HG03039 (cell line): Measurements from ENCODE around the gene SECTM1.

Source experiments
- ATAC-seq: cut with Tn5 transposase; IDR thresholded peaks from one replicate; pipeline ENCODE4 v1.9.1; 2021; ENCODE audit warnings: mild to moderate bottlenecking, moderate library complexity; ENCODE audit not compliant: unreplicated experiment

SECTM1 gene

GRCh38 chr17:82283208-82283749 lies 50.3 kb downstream of the SECTM1 start:
- ATAC-seq, result no peak

DNA sequence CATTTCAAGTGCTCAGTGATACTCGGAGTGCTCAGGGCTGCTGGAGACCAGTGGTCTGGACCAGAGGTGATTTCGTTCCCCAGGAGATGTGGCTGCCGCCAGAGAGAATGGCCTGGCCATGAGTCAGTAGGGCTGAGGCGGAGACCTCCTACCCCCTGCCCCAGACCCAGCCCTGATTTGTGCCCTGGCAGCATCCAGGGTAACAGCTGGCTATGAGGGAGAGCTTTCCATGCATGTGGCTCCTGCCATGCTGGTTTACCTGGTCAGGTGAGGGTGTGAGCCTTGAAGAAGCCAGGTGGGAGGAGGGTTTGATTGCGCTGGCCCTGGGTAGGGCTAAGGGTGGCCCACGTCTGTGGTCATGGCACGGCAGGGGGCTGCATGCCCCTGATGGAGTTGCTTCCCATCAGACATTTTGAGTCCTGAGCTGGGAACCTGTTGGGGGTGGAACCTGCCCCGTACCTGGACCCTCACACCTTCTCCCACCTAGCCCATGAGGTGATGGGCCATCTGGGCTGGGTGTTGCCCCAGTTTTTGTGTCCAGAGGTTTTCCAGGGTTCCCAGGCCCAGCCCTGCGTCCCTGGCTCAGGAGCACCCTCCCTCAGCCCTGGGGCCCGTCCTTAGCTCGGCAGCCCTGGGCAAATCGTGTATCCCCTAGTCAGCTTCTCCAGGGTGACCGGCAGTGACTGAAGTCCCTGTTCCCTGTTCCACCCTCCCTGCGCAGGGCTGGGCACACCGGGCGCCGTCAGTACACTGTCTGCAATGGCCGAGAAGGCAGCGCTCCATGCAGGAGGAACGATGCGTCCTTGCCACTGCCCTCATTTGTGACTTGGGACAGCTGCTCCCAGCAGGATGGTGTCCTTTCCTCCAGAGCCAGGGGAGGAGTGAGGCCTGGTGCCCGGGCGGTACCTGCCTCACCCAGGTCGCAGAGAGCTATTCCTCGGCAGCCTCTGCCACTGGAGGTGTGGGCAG lies 51.0 kb downstream of the SECTM1 start:
- no peak for ATAC-seq

DNA sequence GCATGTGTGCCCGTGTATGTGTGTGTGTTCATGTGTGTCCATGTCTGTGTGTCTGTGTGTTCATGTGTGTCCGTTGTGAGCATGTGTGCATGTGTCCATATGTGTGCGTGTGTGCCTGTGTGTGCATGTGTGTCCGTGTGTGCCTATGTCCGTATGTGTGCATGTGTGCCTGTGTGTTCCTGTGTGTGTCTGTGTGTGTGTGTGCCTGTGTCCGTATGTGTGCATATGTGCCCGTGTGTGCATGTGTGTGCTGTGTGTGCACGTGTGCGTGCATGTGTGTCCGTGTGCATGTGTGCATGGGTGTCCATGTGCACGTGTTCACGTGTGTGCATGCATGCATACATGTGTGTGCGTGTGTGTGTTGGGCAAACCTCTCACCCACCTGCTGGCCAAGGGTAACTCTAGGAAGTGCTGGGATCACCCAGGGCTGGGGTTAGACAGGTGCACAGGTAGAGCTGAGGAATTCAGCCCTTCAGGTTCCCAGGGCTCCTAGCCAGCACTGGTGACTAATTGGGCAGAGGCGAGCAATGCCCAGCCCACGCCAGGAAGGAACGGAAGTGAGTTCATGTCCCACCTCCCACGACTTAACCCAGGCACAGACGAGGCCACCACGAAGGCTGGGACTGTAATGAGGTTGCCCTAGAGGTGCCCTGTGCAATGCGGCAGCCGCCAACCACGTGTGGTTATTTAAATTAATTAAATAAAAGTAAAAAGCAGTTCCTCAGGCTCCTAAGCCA lies 51.9 kb downstream of the SECTM1 start:
- ATAC-seq, result no peak

- no peak for ATAC-seq
Measured at GRCh38 chr17:82281076-82281475, 52.5 kb downstream of the SECTM1 start.

- no peak for ATAC-seq
Measured at GRCh38 chr17:82280537-82280936, 53.0 kb downstream of the SECTM1 start.

DNA sequence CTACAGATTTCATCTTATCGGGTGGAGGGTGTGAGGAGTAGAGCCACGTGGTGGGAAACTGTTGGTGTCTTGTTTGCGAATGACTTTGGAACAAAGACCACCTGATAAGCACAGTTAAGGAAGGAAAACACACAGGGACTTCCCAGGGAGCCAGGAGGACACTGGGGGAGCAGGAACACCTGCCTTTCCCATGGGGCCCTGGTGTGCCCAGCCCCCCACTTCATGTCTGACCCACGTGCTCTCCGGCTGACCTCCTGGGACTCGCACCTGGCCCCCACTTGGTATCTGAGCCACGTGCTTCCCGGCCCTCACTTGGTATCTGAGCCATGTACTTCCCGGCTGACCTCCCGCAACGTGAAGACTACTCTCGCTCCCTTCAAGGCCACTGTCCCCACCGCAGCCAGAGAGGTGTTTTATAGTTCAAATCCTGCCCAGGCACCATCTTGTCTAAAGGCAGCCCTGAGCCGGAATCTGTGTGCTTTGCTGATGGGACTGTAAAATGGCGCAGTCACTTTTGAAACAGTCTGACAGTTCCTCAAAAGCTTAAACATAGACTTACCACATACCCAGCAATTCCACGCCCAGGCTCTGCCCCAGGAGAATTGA lies 54.7 kb downstream of the SECTM1 start:
- ATAC-seq, result no peak

DNA sequence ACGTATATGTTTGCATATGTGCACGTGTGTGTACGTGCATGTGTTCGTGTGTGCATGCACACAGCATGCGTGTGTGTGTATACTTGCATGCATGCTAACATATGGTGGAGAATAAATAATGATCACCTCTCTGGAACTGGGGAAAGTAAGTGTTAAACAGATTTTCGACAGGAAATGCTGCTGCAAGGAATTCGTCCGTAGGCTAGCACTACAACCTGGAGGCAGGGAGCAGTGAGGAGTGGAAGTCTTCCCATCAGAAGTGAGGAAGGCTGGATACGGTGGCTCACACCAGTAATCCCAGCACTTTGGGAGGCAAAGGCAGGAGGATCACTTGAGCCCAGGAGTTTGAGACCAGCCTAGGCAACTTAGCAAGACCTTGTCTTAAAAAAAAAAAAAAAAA lies 55.3 kb downstream of the SECTM1 start:
- no peak for ATAC-seq

GRCh38 chr17:82277851-82278250 lies 55.7 kb downstream of the SECTM1 start:
- no peak for ATAC-seq

- ATAC-seq, result no peak
Measured at GRCh38 chr17:82276938-82277337, 56.6 kb downstream of the SECTM1 start.

GRCh38 chr17:82275326-82275725 lies 58.2 kb downstream of the SECTM1 start:
- ATAC-seq, result no peak

DNA sequence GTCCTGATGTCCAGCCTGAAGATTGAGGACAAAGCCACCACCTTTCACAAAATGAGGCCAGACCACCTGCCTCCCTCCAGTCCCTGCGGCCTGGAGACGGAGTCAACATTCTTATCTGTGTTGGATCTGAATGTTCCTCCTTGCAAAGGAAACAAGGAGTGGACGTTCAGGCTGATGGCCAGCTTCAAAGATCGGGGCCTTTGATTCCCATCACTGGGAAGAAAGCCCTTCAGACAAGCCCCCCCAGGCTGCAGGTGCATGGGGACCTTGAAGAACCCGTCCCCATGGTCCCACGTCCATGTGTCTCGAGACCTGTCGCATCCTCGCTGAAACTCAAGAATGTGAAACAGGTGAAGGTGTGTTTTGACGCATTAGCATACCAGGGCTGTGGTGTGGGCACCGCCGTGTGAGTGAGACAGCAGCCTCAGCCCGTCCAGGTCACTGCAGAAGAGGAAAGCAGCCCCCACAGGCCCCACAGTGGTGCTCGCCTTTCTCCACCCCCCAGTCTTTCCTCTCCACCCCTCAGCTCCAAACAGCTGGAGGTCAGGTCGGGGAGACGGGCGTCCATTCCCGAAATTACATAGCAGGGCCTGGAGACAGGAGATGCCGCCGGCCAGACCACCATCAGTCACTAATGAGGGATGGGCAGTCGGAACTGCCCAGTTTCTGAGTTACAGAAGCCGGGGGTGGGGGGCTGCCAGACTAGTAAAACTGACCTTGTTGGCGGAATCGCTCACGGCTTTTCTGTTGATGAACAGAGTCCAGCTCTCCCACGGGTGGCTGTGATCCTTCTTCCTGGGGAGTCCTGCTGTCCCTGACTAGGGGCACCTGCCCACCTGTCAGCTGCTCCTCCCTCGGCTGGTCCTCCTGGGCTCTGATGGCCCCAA lies 59.2 kb downstream of the SECTM1 start:
- no peak for ATAC-seq

DNA sequence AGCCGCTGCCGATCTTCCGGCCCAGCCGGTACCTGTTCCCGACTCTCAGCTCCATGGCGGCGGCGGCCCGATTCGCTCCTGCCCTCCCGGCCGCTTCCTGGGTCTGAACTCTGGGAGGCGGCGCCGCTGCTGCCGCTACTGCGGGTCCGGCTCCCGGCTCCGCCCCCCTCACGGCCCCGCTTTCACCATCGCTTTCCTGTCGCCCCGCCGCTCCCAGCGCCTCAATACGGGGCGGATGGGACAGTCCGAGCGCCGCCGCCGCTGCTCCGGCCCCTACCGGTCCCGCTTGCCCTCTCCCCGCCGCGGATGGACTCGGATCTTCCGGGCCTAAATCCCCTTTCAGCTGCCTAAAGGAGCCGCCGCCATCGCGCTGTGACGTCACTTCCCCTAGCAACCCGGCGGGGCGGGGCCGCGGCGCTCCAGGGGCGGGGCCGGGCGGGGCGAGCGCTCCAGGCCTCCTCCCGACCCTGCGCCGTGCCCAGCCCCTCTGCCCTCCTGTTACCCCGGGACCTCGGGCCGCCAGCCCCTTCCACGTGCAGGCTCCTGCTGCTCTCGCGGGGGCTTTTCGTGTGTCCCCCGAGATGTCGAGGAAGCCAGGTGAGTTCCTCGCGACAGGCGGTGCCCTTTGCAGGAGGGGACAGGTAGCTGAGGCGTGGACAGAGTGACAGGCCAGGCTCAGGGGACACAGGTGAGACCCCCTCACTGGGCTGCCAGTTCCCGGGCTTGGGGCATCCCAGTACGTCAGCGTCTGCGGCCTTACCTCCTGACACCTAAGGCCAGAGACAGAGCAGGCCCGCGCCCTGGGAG lies 60.0 kb downstream of the SECTM1 start, which contains the start of gene CSNK1D:
Gene CSNK1D, minus strand, starts transcription at position 374 of the 807 bp plus-strand sequence. Its CDS starts 319 bp downstream, at position 55.
- peak; percentile 59 for ATAC-seq

- ATAC-seq, result peak; percentile 21
Measured at GRCh38 chr17:82272495-82273326, 60.9 kb downstream of the SECTM1 start.

- no peak for ATAC-seq
Measured at GRCh38 chr17:82271401-82271800, 62.2 kb downstream of the SECTM1 start.
